Hindlimb muscle (tissue), 1 donor: ENCODE measurements around the gene KAT2B. TPM values are rescaled to one million over a fixed set of nuclear protein-coding genes. Genes with fewer than 3 reads are reported as not detected.
"Not testable (repeated sequence)": the region's sequence is repeated elsewhere in the genome, so short reads cannot be mapped to it uniquely, and the experiment has no call there.

ENCODE experiments used
- DNase-seq: peaks from one replicate; pipeline ENCODE4 v3.0.0-alpha.2; 2013
- polyA plus RNA-seq: library from polyadenylated mRNA; unstranded; fragments of 120-200 nt; gene quantifications from one replicate; pipeline ENCODE4 v1.2.1, GENCODE V29; 2013; ENCODE audit not compliant: insufficient read length

KAT2B gene
- polyA plus RNA-seq, 1 donor = 22.0 TPM

DNA sequence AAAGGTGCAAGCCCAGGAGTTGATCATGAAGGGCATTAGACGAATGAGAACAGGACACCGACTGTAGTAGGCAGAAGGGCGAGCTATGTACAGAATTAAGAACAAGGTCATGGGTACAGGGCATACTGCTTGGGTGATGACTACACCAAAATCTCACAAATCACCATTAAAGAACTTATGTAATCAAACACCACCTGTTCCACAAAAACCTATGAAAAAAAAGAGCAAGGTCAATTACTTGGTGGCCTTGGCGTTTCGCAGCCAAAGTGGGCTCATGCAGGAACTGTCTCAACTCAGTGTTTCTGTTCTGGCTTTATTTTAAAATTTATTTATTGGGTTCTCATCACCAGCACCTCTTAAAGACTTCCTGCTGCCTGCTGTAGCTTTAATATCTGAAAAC, 2.1 kb downstream of the KAT2B start:
- no peak for DNase-seq

DNA sequence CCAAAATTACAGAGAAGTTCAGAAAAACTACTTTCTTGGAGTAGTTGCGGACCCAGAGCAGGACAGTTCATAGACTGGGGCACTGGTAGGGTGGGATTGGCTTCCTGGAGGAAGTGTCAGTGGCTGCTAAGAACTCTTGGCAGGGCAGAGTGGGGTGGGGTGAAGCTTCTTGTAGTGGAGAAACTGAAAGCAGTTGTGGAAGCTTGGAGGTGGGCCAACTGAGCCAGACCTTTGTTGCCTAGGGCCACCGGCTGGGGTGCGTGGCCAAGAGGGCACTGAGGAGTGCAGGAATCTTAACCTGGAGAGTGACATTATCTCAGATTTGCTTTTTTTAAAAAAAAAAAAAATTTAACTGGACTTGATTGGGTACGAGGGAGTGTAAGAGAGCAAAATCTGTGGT, 3.1 kb downstream of the KAT2B start:
- no peak for DNase-seq

DNA sequence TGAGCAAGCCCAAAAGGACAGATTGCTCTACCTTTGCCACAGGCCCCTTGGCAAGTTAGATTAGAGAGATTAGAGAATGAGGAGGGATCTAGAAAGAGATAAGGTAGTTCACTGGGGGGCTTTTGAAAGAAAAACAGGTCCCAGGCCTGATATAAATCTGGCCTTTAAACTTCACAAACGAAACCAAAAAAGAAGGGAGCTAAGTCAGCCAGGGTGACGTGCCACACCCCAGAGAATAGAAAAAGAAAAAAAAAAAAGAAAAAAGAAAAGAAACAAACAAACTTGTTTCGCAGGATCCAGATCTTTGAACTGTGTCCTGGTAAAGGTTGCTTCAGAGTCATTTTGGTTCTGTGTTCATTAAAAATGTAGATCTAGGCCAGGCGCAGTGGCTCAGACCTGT, 3.6 kb downstream of the KAT2B start:
- DNase-seq = no peak

DNA sequence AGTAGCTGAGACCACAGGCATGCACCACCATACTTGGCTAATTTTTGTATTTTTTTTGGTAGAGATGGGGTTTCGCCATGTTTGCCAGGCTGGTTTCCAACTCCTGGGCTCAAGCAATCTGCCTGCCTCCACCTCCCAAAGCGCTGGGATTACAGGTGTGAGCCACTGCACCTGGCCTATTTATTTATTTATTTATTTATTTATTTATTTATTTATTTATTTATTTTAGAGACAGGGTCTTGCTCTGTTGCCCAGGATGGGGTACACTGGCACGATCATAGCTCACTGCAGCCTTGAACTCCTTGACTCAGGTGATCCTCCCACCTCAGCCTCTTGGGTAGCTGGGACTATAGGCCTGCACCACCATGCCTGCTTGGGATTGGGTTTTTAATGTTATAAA, 4.9 kb downstream of the KAT2B start:
- DNase-seq = not testable (repeated sequence)

DNA sequence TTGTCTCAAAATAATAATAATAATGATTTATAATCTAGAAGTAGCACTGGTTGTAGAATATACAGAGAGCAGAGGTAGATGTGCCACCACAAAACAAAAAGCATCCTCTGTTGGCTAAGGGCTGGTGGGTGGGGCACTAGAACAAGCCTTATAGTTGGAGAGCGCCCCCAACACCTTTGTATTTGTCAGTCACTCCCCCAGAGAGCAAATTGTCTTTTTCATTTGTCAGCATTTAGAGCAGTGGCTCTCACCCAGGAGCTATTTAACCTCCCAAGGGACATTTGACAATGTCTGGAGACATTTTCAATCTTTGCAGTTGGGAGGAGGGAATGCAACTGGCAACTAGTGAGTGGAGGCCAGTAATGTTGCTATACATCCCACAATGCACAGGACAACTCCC, 6.3 kb downstream of the KAT2B start:
- DNase-seq = no peak

DNA sequence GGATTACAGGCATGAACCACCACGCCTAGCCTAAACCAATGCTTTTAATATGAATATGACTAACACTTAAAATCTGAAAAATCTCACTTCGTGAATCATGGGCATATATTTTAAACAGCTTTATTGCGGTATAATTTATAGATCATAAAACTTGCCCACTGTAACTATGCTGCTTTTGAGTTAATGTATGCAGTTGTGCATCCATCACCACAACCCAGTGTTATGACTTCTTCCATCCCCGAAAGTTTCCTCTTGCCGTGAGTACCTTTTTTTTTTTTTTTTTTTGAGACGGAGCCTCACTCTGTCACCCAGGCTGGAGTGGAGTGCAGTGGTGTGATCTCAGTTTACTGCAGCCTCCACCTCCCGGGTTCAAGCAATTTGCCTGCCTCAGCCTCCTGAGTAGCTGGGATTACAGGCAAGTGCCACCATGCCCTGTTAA, 7.1 kb downstream of the KAT2B start:
- DNase-seq = no peak

DNA sequence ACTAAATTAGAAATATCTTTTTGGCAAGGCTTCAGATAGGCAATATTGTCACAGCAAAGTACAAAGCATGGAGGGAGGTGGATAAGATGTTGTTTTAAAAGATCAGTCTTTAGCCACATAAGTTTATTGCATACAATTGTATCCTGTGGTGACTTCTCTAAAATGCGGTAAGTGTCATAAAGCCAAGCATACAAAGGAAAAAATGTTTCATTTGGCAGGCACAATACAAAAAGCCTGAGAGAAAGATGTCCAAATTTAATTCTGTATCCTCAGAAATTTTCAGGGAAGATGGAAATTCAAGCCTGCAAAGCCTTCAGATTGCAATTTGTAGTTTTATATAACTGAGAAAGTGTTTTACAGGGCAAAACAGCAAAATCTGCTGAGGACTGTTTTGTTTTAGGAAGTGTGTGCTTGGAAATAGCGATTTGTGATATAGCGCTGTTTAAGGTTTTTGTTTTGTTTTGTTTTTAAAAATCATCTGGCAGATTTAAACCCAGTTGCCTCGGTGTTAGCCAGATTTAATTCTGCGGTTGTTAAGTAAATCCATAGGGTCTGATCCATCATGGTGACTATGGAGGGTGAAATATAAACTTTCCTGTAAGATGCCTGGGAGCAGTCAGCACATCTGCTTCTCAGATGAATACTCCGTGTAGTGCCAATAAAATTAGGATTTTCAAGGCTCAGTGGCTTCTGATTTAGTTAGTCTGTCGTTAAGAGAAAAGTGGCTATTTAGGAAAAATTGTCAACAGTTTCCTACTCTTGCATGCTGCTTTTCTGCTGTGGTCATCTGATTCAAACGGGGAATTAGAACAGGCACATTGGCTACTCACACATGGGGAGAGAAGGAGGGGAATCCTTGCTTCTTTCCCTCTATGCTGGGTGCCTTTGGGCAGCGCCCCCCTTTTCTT, 8.0 kb downstream of the KAT2B start:
- peak; percentile 48 for DNase-seq

DNA sequence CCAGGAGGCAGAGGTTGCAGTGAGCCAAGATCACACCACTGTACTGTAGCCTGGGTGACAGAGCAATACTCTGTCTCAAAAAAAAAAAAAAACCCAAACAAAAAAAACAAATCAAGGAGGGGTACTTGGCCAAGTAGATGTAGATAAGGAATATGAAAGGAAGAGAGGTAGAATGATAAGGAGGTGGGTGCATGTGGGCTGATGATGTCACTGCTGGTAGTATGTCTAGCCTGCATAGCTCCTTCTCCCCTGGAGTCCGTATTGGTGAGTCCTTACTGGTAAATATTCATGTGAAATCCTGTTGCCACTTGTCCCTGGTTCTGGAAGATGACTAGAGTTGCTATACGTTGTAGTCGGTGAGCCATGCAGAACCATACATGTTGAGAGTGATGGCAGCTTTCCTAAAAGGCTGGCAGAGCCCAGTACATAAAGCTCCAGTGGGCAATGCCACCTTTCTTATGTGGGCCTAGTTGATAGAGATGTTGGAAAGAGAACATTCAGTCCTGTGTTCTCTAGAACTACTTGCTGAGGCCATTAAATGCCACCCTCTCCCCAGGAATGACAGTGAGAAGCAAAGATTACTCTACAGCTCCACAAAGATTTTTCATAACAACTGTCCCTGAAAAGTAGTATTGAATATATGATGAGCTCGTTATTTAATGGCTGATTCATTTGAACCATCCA, 11.0 kb downstream of the KAT2B start:
- DNase-seq = no peak

DNA sequence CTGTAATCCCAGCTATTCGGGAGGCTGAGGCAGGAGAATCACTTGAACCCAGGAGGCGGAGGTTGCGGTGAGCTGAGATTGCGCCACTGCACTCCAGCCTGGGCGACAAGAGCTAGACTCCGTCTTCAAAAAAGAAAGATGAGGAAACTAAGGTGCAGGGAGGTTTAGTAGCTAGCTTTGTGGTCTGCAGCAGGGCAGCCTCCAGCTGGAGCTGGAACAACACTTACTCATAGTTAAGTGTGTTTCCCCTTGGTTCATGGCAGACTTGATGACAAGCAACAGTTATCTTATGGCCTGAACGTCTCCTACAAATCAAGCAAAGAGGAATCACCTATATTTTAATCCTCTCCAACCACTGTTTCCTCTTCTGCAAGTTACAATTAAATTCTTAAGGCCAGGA, 12.6 kb downstream of the KAT2B start:
- DNase-seq = no peak

DNA sequence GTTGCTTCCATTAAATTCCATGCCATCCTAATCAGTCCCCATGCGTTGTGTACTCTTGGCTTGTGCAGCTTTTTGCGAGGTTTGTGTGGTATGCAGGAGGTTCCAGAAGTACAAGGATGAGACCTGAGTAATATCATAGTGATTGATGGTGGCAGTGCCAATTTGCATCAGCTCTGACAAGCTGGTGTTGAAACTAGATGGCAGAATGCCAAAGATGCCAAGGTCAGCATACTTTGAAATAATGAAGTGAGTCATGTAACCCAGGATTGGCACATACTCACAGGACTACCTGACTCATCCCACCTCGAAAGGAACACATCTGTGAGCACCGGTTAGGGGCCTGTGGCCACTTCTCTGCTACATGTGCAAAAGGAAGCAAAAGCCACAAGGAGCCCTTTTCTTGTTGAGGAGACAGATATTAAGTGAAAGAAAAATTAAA, 14.3 kb downstream of the KAT2B start:
- DNase-seq = no peak

DNA sequence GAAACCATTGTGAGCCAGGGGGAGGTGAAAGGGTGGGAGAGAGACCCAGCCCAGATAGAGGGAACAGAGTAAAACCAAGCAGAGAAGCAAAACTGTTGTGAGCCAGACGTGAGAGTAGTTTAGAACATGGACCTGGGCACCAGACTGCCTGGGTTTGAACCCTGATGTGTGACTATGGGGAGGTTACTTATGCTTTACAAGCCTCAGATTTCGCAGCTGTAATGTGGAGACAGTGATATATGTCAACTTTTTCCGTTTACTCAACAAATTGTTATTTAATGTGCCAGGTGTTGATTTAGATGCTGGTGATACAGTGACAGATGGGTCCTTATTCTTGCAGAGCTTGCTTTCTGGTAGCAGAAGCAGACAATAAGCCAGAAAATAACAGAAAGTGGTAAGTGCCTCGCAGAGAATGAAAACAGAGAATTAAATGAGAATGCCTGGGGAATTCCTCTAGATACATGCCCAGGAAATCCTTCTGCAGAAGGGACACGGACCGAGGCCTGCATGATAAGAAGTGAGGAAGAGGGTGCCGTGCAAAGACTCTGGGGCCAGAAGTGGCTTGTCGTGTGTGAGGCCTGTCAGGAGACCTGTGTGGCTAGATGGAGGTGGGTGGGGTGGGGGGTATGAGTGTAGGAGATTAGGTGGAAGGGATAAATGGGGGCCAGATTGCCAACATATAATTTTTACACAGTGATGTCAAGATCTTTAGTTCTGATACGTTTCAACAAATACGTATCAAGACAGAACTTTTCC, 15.0 kb downstream of the KAT2B start:
- no peak for DNase-seq

DNA sequence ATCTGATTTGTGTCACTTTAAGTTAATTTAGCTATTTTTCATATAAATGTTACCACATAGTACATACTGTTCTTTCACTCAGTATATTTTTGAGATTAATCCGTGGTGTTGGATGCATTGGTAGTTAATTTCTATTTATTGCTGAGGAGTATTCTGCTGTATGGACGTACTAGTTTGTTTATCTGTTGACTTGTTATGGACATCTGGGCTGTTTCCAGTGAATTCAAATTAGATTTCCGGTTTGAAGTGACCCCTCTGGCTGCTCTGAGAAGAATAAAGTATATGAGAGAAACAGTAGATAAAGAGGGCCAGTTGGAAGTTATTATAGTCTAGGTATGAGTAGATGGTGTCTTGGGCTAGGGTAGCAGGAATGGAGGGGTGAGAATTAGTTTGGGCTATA, 15.6 kb downstream of the KAT2B start:
- no peak for DNase-seq

DNA sequence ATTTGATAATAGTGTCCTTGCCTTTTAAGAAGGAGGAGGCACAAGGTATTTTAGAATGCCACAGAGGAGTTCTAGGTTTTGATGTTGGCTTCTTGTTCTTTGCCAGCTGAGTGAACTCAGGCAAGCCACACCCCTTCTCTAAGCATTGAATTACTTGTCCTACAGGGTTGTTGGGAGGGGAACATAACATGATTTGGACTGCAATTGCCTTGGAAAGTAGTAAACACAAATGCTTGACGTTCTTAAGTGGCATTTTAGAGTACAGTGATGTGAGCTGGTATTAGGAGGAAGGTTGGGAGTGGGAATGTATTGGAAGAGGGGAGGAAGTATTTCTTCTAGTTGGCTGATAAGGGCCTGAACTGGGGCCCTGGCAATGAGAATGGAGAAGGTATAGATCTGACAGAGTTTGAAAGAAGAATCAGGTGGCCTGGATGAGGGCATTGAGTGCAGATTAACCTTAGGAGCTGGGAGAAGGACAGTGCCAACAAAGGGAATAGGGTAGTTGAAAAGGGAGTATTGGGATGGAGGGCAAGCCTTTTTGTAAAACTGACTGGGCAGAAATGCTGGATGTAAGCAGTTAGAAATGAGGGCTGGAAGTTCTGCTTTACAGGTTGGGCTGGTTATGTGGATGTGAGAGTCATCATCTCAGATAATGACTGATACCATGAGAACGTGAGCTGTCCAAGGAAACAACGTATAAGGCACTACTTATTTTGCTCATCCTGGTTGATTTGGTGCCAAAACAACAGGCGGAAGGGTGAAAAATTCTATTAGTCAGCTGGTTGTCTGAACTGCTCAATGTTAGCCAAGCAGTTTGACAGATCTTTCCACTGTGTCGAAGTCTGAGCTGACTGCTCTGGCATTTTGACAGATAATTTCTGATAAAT, 16.7 kb downstream of the KAT2B start:
- DNase-seq = no peak

DNA sequence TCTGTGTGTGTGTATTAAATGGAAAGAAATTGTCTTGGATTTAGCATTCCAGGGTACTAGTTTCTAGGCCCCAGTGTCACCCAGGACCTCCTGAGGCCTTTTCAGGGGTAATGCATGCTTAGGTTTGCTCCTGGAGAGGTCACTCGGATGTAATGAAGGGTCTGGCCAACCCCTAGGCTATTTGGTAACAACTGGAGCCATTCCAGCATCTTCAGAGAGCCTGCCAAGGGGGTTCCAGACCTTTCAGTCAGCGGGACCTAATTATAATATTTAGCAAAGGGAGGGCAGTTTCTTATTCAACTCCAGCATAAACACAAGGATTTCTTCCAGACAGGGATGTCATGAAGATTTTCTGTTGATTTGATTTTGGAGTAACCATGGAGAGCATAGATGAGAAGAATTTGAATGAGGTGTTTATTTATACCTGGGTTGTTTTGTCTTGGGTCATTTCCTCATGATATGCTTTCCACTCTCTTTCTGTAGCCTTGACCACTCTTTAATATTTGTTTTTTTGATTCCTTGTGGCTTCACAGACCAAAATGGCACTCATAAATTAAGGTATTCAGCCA, 17.4 kb downstream of the KAT2B start:
- DNase-seq = no peak

DNA sequence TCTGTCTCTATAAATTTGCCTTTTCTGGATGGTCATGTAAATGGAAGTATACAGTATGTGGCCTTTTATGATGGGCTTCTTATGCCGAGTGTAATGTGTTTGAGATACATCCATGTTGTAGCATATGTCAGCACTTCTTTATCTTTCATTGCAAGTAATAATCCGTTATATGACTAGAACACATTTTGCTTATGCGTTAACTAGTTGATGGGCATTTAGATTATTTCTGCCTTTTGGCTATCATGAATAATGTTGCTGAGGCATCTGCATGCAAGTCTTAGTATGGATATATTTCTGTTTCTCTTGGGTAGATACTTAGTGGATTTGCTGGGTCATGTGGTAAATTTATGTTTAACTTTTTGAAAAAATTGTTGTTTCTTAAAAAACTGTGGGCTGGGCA, 19.7 kb downstream of the KAT2B start:
- DNase-seq = no peak

DNA sequence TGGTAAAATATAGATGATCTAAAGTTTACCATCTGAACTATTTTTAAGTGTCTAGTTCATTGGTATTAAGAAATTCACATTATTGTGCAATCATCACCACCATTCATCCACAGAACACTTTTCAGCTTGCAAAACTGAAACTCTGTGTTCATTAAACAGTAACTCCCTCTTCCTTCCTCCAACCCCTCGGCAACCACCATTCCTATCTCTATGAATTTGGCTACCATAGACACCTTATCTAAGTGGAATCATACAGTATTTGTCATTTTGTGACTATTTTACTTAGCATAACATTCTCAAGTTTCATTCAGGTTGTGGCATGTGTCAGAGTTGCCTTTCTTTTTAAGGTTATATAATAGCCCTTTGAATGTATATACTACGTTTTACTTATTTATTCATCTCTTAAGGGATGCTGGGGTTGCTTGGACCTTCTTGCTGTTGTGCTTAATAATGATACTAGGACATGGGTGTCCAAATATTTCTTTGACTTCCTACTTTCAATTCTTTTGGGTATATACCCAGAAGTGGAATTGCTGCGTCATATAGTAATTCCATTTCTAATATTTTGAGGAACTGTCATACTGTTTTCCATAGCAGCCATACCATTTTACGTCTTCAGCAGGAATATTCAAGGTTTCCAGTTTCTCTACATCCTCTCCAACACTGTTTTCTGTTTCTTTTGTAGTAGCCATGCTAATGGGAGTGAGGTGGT, 20.9 kb downstream of the KAT2B start:
- DNase-seq = no peak

DNA sequence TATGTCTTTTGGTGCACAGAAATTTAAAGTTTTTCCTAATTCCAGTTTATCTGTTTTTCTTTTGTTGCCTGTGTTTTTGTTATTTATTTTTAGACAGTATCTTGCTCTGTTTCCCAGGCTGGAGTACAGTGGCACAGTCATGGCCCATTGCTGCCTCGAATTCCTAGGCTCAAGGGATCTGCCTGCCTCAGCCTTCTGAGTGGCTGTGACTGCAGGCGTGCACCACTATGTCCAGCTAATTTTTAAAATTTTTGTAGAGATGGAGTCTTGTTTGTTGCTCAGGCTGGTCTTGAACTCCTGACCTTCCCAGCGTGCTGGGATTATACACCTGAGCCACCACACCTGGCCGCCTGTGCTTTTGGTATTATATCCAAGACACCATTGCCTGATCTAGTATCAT, 22.8 kb downstream of the KAT2B start:
- no peak for DNase-seq

DNA sequence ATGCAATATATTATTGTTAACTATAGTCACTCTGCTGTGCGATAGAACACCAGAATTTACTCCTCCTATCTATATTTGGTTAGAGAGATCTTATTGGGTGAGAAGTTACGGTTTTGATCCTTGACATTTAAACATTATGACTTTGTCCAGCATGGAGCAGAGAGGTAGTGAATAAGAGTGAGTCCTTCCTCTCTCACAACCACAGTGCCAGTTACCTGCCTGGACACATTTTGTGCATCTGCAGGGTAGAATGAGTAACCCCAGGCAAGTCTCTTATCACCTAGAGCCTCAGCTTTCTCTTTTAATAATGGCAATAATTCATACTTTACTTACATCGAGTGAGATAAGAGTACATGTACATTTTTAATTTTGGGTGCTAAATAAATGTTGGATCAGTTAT, 24.1 kb downstream of the KAT2B start:
- DNase-seq = no peak

DNA sequence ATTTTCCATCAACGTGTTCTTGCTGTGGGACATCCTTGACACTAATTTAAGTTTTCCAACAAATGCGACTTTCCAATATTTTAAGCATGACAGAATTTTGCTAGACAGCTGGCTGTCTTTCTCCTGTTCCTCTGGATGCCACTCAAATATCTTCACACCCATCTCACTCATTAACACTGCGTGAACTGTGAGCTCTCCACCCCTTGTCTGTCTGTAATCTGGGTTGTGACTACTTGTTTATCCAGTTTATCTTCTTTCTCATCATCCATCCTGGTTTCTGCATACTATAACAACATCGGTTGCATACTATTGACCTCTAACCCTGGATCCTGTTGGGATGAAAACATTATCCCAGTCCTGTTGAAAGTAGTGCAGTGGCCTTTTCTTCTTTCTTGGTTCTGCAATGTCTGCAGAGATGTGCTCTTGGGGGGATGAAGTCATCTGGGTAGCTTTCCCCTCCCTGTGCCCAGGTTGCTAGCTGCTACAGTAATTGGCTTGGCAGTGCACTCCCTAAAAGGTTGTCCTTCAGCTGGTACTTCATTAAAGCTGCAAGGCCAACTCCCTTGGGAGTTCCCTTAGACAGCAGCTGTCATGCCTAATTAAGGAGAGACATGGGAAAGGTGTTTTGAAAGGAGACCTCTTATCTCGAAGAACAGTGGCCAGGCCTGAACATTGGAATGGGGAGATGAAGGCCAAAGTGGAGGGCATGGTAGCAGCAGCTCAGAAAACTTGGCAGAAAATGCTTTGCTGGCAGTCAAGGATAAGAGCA, 24.7 kb downstream of the KAT2B start:
- no peak for DNase-seq

DNA sequence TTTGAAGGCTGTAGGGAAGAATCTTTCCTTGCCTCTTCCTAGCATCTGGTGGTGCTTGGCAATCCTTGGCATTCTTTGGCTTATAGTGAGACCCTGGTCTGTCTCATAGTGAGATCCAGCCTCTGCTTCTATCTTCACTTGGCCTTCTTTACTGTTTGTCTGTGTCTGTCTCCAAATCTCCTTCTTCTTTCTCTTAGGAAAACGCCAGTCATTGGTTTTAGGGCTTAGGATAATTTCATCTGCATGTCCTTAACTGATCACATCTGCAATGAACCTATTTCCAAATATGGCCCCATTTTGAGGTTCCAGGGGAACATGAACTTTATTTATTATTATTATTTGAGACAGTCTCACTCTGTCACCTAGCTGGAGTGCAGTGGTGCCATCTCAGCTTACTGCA, 25.8 kb downstream of the KAT2B start:
- no peak for DNase-seq
